ENCODE results near the gene RYR3. TPM values are rescaled to one million over a fixed set of nuclear protein-coding genes. Genes with fewer than 3 reads are reported as not detected.

RYR3 gene
- total and polyA plus RNA-seq, 2 of the 13 experiments (the other 11 are each of a cell fraction or from before 2014, with no cell fraction given): not detected

DNA sequence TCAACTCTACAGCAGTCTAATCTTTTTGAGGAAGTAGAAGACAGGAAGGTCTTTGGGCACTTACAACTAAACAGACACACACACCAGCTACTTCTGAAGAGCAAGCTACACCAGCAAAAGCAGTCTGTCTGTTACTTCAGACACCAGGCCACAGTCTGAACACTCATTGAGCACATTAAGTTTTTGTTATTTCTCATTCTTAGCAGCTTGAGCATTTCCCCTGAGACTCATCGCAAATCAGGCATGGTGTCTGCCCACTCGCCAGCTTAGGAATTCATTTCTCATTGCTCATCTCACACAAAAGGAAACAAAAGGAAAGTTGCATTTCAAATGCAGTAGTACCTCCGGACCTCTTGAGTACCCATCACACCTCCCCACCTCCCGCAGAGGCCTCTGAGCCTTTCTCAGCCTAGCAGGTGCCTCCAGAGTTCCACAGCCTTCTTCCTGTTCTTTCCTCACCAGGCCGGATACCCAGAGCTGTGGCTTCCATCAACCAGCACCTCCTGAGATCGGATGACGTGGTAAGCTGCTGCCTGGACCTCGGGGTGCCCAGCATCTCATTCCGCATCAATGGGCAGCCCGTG, 302.0 kb downstream of the RYR3 start:
- H3K9me3 ChIP-seq (ENCODE audit: low read length): no peaks in the 10 kb centered on the region
- BruUV-seq (replicated peaks): no TSS peak
- no peak for FAIRE-seq
- 28% methylated on average over 10 of the region's 10 CpGs for WGBS (ENCODE audit: low lambda C conversion rate)
- no peak overlapping the region for H3K4me3 ChIP-seq (replicated peaks in 1 of 3; ENCODE audit: insufficient read depth in 1 of 3, low read depth in 2 of 3, low read length in 3 of 3)
- intact Hi-C loops (cut with micrococcal nuclease; ENCODE audit: unreplicated experiment) (no loop called here), in situ Hi-C loops (cut with HindIII; ENCODE audit: extremely low pct_ligation_motif_present, low pct_unique_long_range_greater_than_20kb) (no loop called here)
- H3K36me3 ChIP-seq (replicated peaks in 1 of 2; ENCODE audit: control insufficient read depth in 1 of 2, insufficient read depth in 2 of 2, low read length in 2 of 2): no peaks in the 10 kb centered on the region
- POLR2A ChIA-PET: no interaction called here
- no peak overlapping the region for H2AFZ ChIP-seq (ENCODE audit: low read length)
- no peak for TF ChIP-seq ZFP91 (CRISPR knock-in tag; IDR thresholded peaks at IDR 0.05; ENCODE audit: borderline replicate concordance)
- no peak for TF ChIP-seq NR2C2 (CRISPR knock-in tag; IDR thresholded peaks at IDR 0.05; ENCODE audit: borderline replicate concordance)
- TF ChIP-seq BHLHE40 (IDR thresholded peaks at IDR 0.05; ENCODE audit: low read length): no peak
- TF ChIP-seq PAXIP1 (CRISPR knock-in tag; conservative IDR thresholded peaks at IDR 0.05): no peak
- no peak for TF ChIP-seq KLF13 (CRISPR knock-in tag; IDR thresholded peaks at IDR 0.05)
- TF ChIP-seq ZNF343 (CRISPR knock-in tag; IDR thresholded peaks at IDR 0.05): no peak
- TF ChIP-seq ZNF747 (CRISPR knock-in tag; IDR thresholded peaks at IDR 0.05; ENCODE audit: borderline replicate concordance): no peak
- TF ChIP-seq PITX1 (CRISPR knock-in tag; IDR thresholded peaks at IDR 0.05): no peak
- no peak for TF ChIP-seq ZNF331 (CRISPR knock-in tag; IDR thresholded peaks at IDR 0.05)
- TF ChIP-seq THAP11 (CRISPR knock-in tag; IDR thresholded peaks at IDR 0.05): no peak
- no peak for TF ChIP-seq NFE2L1 (CRISPR knock-in tag; IDR thresholded peaks at IDR 0.05; ENCODE audit: borderline replicate concordance)
- no peak for TF ChIP-seq BCLAF1 (IDR thresholded peaks at IDR 0.05)
- H3K4me2 ChIP-seq (ENCODE audit: low read depth, low read length): no peak overlapping the region
- H4K20me1 ChIP-seq (ENCODE audit: insufficient read depth, low read length): no peaks in the 10 kb centered on the region
- no peak for DNase-seq (ENCODE audit: low spot score)
- CTCF ChIA-PET (ENCODE audit: low intra/inter-chr PET ratio, low total read pairs): no interaction called here
- H3K4me1 ChIP-seq (ENCODE audit: insufficient read depth, low read length): no peaks in the 10 kb centered on the region
- H3K27ac ChIP-seq (ENCODE audit: extremely low read length, insufficient read depth, low read length): no peak overlapping the region
- H3K9ac ChIP-seq (ENCODE audit: insufficient read depth, low read depth, low read length): no peak overlapping the region
- no peaks in the 10 kb centered on the region for H3K27me3 ChIP-seq (ENCODE audit: control insufficient read depth in 1 of 2, insufficient read depth in 2 of 2, low read length in 2 of 2)
- no peaks in the 10 kb centered on the region for H3K79me2 ChIP-seq (ENCODE audit: insufficient read depth, low read length)
- ATAC-seq: no peak

Data from HepG2 (cell line).